Right ventricle myocardium inferior (tissue), 1 donor: ENCODE data around the gene VCX3B. TPM values are rescaled to one million over a fixed set of nuclear protein-coding genes. Genes with fewer than 3 reads are reported as not detected.
"Not testable (repeated sequence)": the region's sequence is repeated elsewhere in the genome, so short reads cannot be mapped to it uniquely, and the experiment has no call there.

ENCODE experiments used
- ATAC-seq: fragments of 200-7000 bp; cut with Tn5 transposase; one replicate; pipeline ENCODE4 v1.9.1; 2020; ENCODE audit warnings: mild to moderate bottlenecking, moderate library complexity
- DNase-seq: peaks from one replicate; pipeline ENCODE4 v3.0.0; 2021; ENCODE audit errors: missing footprints
- intact Hi-C: fragments of 100-400 bp; cut with DNase I; formaldehyde crosslinking; loops from one replicate; pipeline ENCODE4 v1.11.0; 2022
- long read RNA-seq: library from polyadenylated mRNA; unstranded; transcript quantifications from one replicate; pipeline ENCODE4 v2.0.0, GENCODE V29; 2021
- total RNA-seq: library from RNA; stranded (reverse); fragmentation: NEBNext Ultra II Directional; extraction: Animal tissue kit (Norgen Biotek cat#: 25700); gene quantifications from one replicate; pipeline ENCODE4 v1.2.1, GENCODE V29; 2021
- donor health status: DM: no; HTN: yes; CAD: no; lungs with severe emphysema.

The VCX3B gene
- not detected for total RNA-seq
- long read RNA-seq = 0 reads

- intact Hi-C loops, DNase-seq, ATAC-seq: not testable (repeated sequence)
Observed at GRCh38 chrX:8464530-8464929, at the start of gene VCX3B. Gene VCX3B, plus strand, starts transcription at chrX:8464830. Its CDS starts 621 bp downstream, at chrX:8465451.

- no peak for ATAC-seq
- intact Hi-C loops = no loop called here
Observed at GRCh38 chrX:8418301-8418700, 46.3 kb upstream of the VCX3B start.

GRCh38 chrX:8424912-8425311 lies 39.7 kb upstream of the VCX3B start:
- ATAC-seq (no peak), DNase-seq (no peak)
- intact Hi-C loops = no loop called here

More at GRCh38 chrX:8418301-8418700, 46.3 kb upstream of the VCX3B start:
- DNase-seq = no peak

- DNase-seq = no peak
- ATAC-seq = no peak
- intact Hi-C loops = no loop called here
Observed at GRCh38 chrX:8429692-8430249, 34.9 kb upstream of the VCX3B start.

GRCh38 chrX:8430444-8430843 lies 34.2 kb upstream of the VCX3B start:
- intact Hi-C loops = no loop called here
- no peak for DNase-seq
- ATAC-seq = no peak

- ATAC-seq = no peak
- intact Hi-C loops = no loop called here
Observed at GRCh38 chrX:8432396-8432795, 32.2 kb upstream of the VCX3B start.

GRCh38 chrX:8433109-8434062 lies 31.2 kb upstream of the VCX3B start:
- intact Hi-C loops = no loop called here
- DNase-seq = no peak
- no peak for ATAC-seq

More at GRCh38 chrX:8432396-8432795, 32.2 kb upstream of the VCX3B start:
- DNase-seq = no peak

GRCh38 chrX:8447368-8447767 lies 17.3 kb upstream of the VCX3B start:
- no peak for ATAC-seq
- intact Hi-C loops = no loop called here
- no peak for DNase-seq

GRCh38 chrX:8452343-8452742 lies 12.3 kb upstream of the VCX3B start:
- DNase-seq, intact Hi-C loops, ATAC-seq: not testable (repeated sequence)

GRCh38 chrX:8453611-8454010 lies 11.0 kb upstream of the VCX3B start:
- intact Hi-C loops = no loop called here
- ATAC-seq (no peak), DNase-seq (no peak)

- ATAC-seq (no peak), DNase-seq (no peak)
- intact Hi-C loops = no loop called here
Observed at GRCh38 chrX:8455557-8455956, 9.1 kb upstream of the VCX3B start.

- DNase-seq (no peak), ATAC-seq (no peak)
- intact Hi-C loops = no loop called here
Observed at GRCh38 chrX:8462488-8462887, 2.1 kb upstream of the VCX3B start.

GRCh38 chrX:8484360-8484949 lies 19.8 kb downstream of the VCX3B start:
- DNase-seq = no peak
- ATAC-seq = no peak
- intact Hi-C loops = no loop called here

- DNase-seq, intact Hi-C loops, ATAC-seq: not testable (repeated sequence)
Observed at GRCh38 chrX:8495036-8495435, 30.4 kb downstream of the VCX3B start.

- ATAC-seq (no peak), DNase-seq (no peak)
- intact Hi-C loops = no loop called here
Observed at GRCh38 chrX:8500203-8500602, 35.6 kb downstream of the VCX3B start.

GRCh38 chrX:8502101-8502500 lies 37.5 kb downstream of the VCX3B start:
- ATAC-seq, DNase-seq, intact Hi-C loops: not testable (repeated sequence)

GRCh38 chrX:8504451-8504850 lies 39.8 kb downstream of the VCX3B start:
- ATAC-seq = no peak
- DNase-seq = no peak
- intact Hi-C loops = no loop called here
